ENCODE measurements around the gene RILPL1.
"Not testable (repeated sequence)": the region's sequence is repeated elsewhere in the genome, so short reads cannot be mapped to it uniquely, and the experiment has no call there.

RILPL1 gene

GRCh38 chr12:123491481-123491880, 42.0 kb downstream of the RILPL1 start:
- Histone ChIP-seq H3K9me3 (ENCODE audit: control insufficient read depth in 1 of 2, low read length in 2 of 2) (no peaks in the 10 kb centered on the region), H3K4me3 (ENCODE audit: low read depth in 1 of 2, low read length in 2 of 2) (no peak overlapping the region), H3K36me3 (ENCODE audit: control insufficient read depth in 1 of 2, insufficient read depth in 2 of 2, low read length in 2 of 2) (peaks cover 3 to 14% of the 10 kb centered on the region in 2 donors), H3K27me3 (ENCODE audit: low read depth, low read length) (no peaks in the 10 kb centered on the region), H3K4me1 (ENCODE audit: control insufficient read depth in 1 of 2, insufficient read depth in 2 of 2, low read length in 2 of 2) (no peaks in the 10 kb centered on the region), H3K27ac (ENCODE audit: low read length) (no peak overlapping the region)

DNA sequence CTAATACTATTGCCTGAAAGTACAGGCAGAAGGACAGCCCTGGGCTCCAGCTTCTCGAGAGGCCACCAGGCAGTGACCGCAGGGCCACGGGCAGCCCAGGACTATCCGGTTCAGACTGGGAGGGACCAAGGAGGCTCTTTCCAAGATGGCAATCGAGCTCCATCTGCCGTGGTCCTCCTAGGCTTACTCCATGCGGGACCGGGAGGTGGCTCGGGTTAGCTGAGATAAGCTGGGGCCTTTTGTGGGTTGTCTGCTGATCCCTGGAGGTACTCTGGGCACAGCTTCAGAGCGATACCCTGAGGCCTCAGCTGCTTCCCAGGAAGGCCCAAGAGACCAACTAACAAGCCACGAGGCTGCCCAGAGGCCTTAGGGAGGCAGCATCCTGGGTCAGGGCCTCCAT, 42.5 kb downstream of the RILPL1 start:
- H3K9me3 ChIP-seq (ENCODE audit: control insufficient read depth in 1 of 2, low read length in 2 of 2) = no peaks in the 10 kb centered on the region
- H3K4me3 ChIP-seq (ENCODE audit: low read depth in 1 of 2, low read length in 2 of 2) = no peak overlapping the region
- H3K27ac ChIP-seq (ENCODE audit: low read length) = no peak overlapping the region
- no peaks in the 10 kb centered on the region for H3K4me1 ChIP-seq (ENCODE audit: control insufficient read depth in 1 of 2, insufficient read depth in 2 of 2, low read length in 2 of 2)
- H3K36me3 ChIP-seq (ENCODE audit: control insufficient read depth in 1 of 2, insufficient read depth in 2 of 2, low read length in 2 of 2) = peaks cover 0 to 12% of the 10 kb centered on the region in 2 donors
- H3K27me3 ChIP-seq (ENCODE audit: low read depth, low read length) = no peaks in the 10 kb centered on the region

- H3K4me1 ChIP-seq (ENCODE audit: control insufficient read depth in 1 of 2, insufficient read depth in 2 of 2, low read length in 2 of 2) = no peaks in the 10 kb centered on the region
- no peak overlapping the region for H3K27ac ChIP-seq (ENCODE audit: low read length)
- H3K4me3 ChIP-seq (ENCODE audit: low read depth in 1 of 2, low read length in 2 of 2) = no peak overlapping the region
- H3K36me3 ChIP-seq (ENCODE audit: control insufficient read depth in 1 of 2, insufficient read depth in 2 of 2, low read length in 2 of 2) = peaks cover 0 to 18% of the 10 kb centered on the region in 2 donors
- no peaks in the 10 kb centered on the region for H3K27me3 ChIP-seq (ENCODE audit: low read depth, low read length)
- H3K9me3 ChIP-seq (ENCODE audit: control insufficient read depth in 1 of 2, low read length in 2 of 2) = no peaks in the 10 kb centered on the region
Observed at GRCh38 chr12:123490089-123490488, 43.4 kb downstream of the RILPL1 start.

DNA sequence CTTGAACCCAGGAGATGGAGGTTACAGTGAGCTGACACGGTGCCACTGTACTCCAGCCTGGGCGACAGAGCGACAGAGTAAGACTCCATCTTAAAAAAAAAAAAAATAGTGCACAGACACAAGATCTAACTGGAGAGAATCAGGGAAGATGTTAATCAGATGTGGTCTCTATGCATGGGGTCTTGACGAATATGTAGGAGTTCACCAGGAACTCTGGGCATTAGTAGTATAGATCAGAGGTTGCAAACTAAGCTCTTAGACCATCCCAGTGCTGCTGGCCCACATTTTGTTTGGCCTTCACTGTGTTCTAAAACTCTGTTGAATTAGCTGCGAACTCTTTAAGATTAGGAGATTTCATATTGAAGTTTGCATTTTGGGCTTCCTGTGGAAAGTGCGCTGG, 43.9 kb downstream of the RILPL1 start:
- Histone ChIP-seq H3K27me3 (ENCODE audit: low read depth, low read length) (no peaks in the 10 kb centered on the region), H3K9me3 (ENCODE audit: control insufficient read depth in 1 of 2, low read length in 2 of 2) (no peaks in the 10 kb centered on the region), H3K27ac (ENCODE audit: low read length) (no peak overlapping the region), H3K4me1 (ENCODE audit: control insufficient read depth in 1 of 2, insufficient read depth in 2 of 2, low read length in 2 of 2) (no peaks in the 10 kb centered on the region), H3K4me3 (ENCODE audit: low read depth in 1 of 2, low read length in 2 of 2) (no peak overlapping the region), H3K36me3 (ENCODE audit: control insufficient read depth in 1 of 2, insufficient read depth in 2 of 2, low read length in 2 of 2) (peaks cover 0 to 22% of the 10 kb centered on the region in 2 donors)

DNA sequence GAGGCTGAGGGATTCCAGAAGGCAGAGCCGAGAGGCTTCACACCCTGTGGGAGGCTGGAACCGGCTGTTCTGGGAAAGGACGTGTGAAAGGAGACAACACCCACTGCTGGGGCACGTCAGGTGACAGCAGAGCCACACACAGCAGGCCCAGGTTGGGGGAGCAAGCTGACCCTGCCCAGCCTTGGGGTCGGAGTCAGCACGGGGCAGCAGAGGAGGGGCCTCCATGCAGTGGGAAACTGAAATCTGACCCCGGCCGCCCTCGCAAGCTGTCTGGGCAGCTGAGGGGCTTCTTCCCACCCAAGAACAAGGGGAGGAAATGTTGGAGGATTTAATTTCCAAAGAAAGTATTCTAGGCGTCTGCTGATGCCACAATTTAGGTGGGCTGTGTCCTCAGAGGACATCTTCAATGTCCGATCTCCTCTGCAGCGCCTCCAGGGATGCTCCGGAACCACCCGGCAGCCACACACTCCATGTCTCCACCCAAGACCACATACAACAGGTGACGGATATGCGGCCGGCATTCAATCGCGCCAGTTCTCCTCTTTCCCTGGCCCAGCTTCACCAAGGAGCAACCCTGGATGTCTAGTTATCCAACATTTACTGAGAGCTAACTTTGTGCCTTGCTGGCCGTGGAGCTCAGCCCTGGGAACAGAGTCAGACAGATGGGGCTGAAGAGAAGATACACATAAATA, 44.8 kb downstream of the RILPL1 start:
- Histone ChIP-seq H3K27ac (ENCODE audit: low read length) (no peak overlapping the region), H3K27me3 (ENCODE audit: low read depth, low read length) (no peaks in the 10 kb centered on the region), H3K9me3 (ENCODE audit: control insufficient read depth in 1 of 2, low read length in 2 of 2) (no peaks in the 10 kb centered on the region), H3K36me3 (ENCODE audit: control insufficient read depth in 1 of 2, insufficient read depth in 2 of 2, low read length in 2 of 2) (peaks cover 0 to 31% of the 10 kb centered on the region in 2 donors), H3K4me3 (ENCODE audit: low read depth in 1 of 2, low read length in 2 of 2) (no peak overlapping the region), H3K4me1 (ENCODE audit: control insufficient read depth in 1 of 2, insufficient read depth in 2 of 2, low read length in 2 of 2) (no peaks in the 10 kb centered on the region)

DNA sequence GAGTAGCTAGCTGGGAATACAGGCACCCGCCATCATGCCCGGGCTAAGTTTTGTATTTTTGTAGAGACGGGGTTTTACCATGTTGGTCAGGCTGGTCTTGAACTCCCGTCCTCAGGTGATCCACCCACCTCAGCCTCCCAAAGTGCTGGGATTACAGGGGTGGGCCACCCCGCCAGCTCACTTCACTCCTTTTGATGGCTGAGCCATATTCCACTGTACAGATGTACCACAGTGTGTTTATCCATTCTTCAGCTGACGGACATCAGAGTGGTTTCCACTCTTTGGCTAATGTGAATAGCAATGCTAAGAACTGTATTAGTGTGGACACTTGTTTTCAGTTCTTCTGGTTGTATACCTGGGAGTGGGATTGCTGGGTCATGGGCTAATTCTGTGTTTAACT, 46.1 kb downstream of the RILPL1 start:
- Histone ChIP-seq H3K9me3 (ENCODE audit: control insufficient read depth in 1 of 2, low read length in 2 of 2) (no peaks in the 10 kb centered on the region), H3K27ac (ENCODE audit: low read length) (no peak overlapping the region), H3K27me3 (ENCODE audit: low read depth, low read length) (no peaks in the 10 kb centered on the region), H3K4me3 (ENCODE audit: low read depth in 1 of 2, low read length in 2 of 2) (no peak overlapping the region), H3K4me1 (ENCODE audit: control insufficient read depth in 1 of 2, insufficient read depth in 2 of 2, low read length in 2 of 2) (no peaks in the 10 kb centered on the region), H3K36me3 (ENCODE audit: control insufficient read depth in 1 of 2, insufficient read depth in 2 of 2, low read length in 2 of 2) (peaks cover 0 to 43% of the 10 kb centered on the region in 2 donors)

DNA sequence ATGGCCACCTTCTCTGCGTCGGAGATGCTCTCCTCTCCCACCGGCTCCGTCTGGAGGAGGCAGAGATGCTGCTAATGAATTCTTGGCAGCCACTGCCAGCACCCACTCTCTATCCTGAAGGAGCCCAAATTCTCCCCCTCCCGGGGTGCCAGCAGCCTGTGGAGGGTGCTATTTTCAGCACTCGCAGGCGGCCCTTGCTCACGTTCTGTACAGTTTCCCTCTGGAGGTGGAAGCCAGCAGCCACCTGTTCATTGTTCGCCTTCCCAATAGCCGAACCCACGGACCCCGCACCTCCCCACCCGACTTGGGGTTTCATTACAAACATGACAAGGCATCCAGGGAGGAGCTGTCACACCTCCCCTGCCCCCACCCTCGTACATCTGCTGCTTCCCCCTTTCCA, 47.8 kb downstream of the RILPL1 start:
- no peaks in the 10 kb centered on the region for H3K9me3 ChIP-seq (ENCODE audit: control insufficient read depth in 1 of 2, low read length in 2 of 2)
- H3K4me3 ChIP-seq (ENCODE audit: low read depth in 1 of 2, low read length in 2 of 2) = no peak overlapping the region
- H3K36me3 ChIP-seq (ENCODE audit: control insufficient read depth in 1 of 2, insufficient read depth in 2 of 2, low read length in 2 of 2) = peaks cover 0 to 43% of the 10 kb centered on the region in 2 donors
- H3K4me1 ChIP-seq (ENCODE audit: control insufficient read depth in 1 of 2, insufficient read depth in 2 of 2, low read length in 2 of 2) = no peaks in the 10 kb centered on the region
- H3K27ac ChIP-seq (ENCODE audit: low read length) = no peak overlapping the region
- no peaks in the 10 kb centered on the region for H3K27me3 ChIP-seq (ENCODE audit: low read depth, low read length)

GRCh38 chr12:123483602-123484248, 49.8 kb downstream of the RILPL1 start:
- Histone ChIP-seq H3K27me3 (ENCODE audit: low read depth, low read length) (no peaks in the 10 kb centered on the region), H3K9me3 (ENCODE audit: control insufficient read depth in 1 of 2, low read length in 2 of 2) (no peaks in the 10 kb centered on the region), H3K4me3 (ENCODE audit: low read depth in 1 of 2, low read length in 2 of 2) (no peak overlapping the region), H3K36me3 (ENCODE audit: control insufficient read depth in 1 of 2, insufficient read depth in 2 of 2, low read length in 2 of 2) (peaks cover 0 to 45% of the 10 kb centered on the region in 2 donors), H3K27ac (ENCODE audit: low read length) (no peak overlapping the region), H3K4me1 (ENCODE audit: control insufficient read depth in 1 of 2, insufficient read depth in 2 of 2, low read length in 2 of 2) (peaks cover 3 to 4% of the 10 kb centered on the region in 2 donors)

DNA sequence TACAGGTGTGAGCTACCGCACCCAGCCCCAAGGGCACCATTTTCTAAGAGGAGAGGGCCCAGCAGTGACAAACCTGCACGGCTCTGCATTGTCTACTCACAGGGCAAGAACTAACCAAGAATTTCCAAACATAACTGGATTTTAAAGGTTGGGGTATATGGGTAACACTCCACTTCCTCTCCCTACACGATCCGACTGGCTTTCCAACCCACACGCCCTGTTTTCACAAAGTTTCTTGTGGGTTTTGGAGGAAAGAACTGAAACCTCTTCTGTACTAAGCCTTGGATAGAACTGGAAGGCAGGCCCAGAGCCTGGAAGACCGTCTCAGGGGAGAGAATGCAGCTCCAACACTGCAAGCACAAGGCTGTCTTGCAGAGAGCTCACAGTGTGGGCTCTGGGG, 50.6 kb downstream of the RILPL1 start:
- Histone ChIP-seq H3K9me3 (ENCODE audit: control insufficient read depth in 1 of 2, low read length in 2 of 2) (no peaks in the 10 kb centered on the region), H3K4me3 (ENCODE audit: low read depth in 1 of 2, low read length in 2 of 2) (no peak overlapping the region), H3K27me3 (ENCODE audit: low read depth, low read length) (no peaks in the 10 kb centered on the region), H3K36me3 (ENCODE audit: control insufficient read depth in 1 of 2, insufficient read depth in 2 of 2, low read length in 2 of 2) (peaks cover 0 to 42% of the 10 kb centered on the region in 2 donors), H3K4me1 (ENCODE audit: control insufficient read depth in 1 of 2, insufficient read depth in 2 of 2, low read length in 2 of 2) (peaks cover 3 to 4% of the 10 kb centered on the region in 2 donors), H3K27ac (ENCODE audit: low read length) (no peak overlapping the region)

DNA sequence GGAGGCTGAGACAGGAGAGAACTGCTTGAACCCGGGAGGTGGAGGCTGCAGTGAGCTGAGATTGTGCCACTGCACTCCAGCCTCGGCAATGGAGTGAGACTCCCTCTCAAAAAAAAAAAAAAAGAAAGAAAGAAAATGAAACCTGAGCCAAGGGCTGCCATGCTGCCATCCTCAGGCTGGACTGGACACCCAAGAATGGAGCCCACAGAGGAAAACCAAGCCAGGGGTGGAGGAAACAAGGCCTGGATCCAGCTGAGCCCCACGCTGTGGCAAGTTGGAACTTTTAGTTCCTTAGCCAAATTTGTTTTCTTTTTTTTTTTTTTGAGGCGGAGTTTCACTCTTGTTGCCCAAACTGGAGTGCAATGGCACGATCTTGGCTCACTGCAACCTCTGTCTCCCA, 52.3 kb downstream of the RILPL1 start:
- not testable (repeated sequence) for H3K27ac ChIP-seq (ENCODE audit: low read length); H3K4me3 ChIP-seq (ENCODE audit: low read depth in 1 of 2, low read length in 2 of 2); H3K27me3 ChIP-seq (ENCODE audit: low read depth, low read length); H3K4me1 ChIP-seq (ENCODE audit: control insufficient read depth in 1 of 2, insufficient read depth in 2 of 2, low read length in 2 of 2); H3K9me3 ChIP-seq (ENCODE audit: control insufficient read depth in 1 of 2, low read length in 2 of 2)
- peaks cover 0 to 49% of the 10 kb centered on the region in 2 donors for H3K36me3 ChIP-seq (ENCODE audit: control insufficient read depth in 1 of 2, insufficient read depth in 2 of 2, low read length in 2 of 2)

- Histone ChIP-seq H3K36me3 (ENCODE audit: control insufficient read depth in 1 of 2, insufficient read depth in 2 of 2, low read length in 2 of 2) (peaks cover 0 to 43% of the 10 kb centered on the region in 2 donors), H3K9me3 (ENCODE audit: control insufficient read depth in 1 of 2, low read length in 2 of 2) (no peaks in the 10 kb centered on the region), H3K4me1 (ENCODE audit: control insufficient read depth in 1 of 2, insufficient read depth in 2 of 2, low read length in 2 of 2) (peaks cover 3 to 4% of the 10 kb centered on the region in 2 donors), H3K4me3 (ENCODE audit: low read depth in 1 of 2, low read length in 2 of 2) (no peak overlapping the region), H3K27ac (ENCODE audit: low read length) (peak overlapping the region; percentile 62), H3K27me3 (ENCODE audit: low read depth, low read length) (no peaks in the 10 kb centered on the region)
Observed at GRCh38 chr12:123479442-123480180, 53.9 kb downstream of the RILPL1 start.

Measured in muscle layer of duodenum (tissue), 2 donors.